Measurements from ENCODE around the gene CCDC120.

The CCDC120 gene

DNA sequence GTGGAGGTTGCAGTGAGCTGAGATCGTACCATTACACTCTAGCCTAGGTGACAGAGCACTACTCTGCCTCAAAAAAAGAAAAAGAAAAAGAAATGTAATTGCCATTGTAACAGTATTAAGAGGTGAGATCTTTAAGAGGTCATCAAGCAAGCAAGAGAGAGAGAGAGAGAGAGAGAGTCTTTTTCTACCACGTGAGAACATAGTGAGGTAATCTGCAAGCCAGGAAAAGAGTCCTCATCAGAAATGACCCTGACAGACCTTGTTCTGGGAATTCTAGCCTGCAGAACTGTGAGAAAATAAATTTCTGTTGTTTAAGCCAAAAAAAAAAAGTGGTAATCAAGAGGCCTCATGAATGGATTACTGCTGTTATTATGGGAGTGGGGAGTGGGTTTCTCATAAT, 49.8 kb downstream of the CCDC120 start:
- H3K4me3 ChIP-seq (replicated peaks; ENCODE audit: low read depth, low read length) = no peak overlapping the region
- DNase-seq (ENCODE audit: extremely low read depth, low read depth) = no peak
- TF ChIP-seq, protein P1, sequence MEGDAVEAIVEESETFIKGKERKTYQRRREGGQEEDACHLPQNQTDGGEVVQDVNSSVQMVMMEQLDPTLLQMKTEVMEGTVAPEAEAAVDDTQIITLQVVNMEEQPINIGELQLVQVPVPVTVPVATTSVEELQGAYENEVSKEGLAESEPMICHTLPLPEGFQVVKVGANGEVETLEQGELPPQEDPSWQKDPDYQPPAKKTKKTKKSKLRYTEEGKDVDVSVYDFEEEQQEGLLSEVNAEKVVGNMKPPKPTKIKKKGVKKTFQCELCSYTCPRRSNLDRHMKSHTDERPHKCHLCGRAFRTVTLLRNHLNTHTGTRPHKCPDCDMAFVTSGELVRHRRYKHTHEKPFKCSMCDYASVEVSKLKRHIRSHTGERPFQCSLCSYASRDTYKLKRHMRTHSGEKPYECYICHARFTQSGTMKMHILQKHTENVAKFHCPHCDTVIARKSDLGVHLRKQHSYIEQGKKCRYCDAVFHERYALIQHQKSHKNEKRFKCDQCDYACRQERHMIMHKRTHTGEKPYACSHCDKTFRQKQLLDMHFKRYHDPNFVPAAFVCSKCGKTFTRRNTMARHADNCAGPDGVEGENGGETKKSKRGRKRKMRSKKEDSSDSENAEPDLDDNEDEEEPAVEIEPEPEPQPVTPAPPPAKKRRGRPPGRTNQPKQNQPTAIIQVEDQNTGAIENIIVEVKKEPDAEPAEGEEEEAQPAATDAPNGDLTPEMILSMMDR (IDR thresholded peaks at IDR 0.05; ENCODE audit: low read depth, low read length, missing control alignments) = no peak

DNA sequence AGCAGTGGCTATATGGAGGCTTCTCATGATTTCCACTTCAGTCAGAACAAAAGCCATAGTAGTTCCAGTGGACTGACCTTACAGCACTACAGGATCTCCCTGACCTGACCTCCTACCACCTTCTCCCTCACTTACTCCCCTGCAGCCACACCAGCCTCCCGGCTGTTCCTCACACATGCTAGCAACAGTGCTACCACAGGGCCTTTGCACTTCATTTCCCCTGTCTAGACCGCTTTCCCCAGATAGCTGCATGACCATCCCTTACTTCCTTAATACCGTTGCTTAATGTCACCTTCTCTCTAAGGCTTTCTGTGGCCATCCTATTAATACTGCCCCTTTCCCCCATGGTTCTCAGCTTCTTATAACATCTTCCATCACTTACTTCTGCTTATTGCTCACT, 51.6 kb downstream of the CCDC120 start:
- TF ChIP-seq, protein P1 (IDR thresholded peaks at IDR 0.05; ENCODE audit: low read depth, low read length, missing control alignments) = no peak
- no peak for DNase-seq (ENCODE audit: extremely low read depth, low read depth)
- H3K4me3 ChIP-seq (replicated peaks; ENCODE audit: low read depth, low read length) = no peak overlapping the region

DNA sequence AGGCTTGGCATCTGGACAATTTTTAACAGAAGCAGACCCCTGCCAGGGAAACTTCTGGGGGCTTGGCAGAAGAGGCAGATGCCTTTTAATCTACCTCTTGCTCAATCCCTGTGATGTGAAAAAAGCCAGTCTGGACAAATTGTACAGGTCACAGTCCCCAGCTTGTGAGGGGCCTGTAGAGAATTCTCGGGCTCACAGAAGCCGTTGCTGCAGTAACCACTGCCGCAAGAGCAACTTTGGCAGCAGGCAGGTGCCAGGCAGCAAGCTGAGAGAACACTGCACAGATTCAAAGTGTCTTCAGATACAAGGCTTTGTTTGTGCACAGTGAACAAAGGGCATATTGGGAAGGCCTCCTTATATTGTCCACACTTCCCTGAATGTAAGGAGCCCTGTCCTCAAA, 53.0 kb downstream of the CCDC120 start:
- no peak for DNase-seq (ENCODE audit: extremely low read depth, low read depth)
- H3K4me3 ChIP-seq (replicated peaks; ENCODE audit: low read depth, low read length) = no peak overlapping the region

DNA sequence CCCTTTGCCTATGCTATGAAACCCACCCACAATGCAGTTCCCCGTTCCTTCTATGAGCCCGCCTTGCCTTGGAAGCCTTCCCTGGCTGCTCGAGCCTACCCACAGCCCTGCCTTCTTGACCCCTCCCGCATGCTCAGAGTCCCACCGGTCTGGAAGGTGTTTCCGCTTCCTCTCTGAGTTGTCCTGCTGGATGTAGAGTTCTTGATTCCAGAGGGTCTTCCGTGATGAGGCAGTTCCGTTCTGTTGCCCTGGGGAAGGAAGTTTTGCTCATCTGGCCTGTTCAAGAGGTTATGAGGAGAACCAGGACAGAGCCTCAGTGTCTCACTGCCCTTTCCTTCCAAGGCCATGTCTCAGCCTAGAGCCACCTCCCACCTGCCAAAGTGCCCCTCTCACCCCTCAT, 57.3 kb downstream of the CCDC120 start:
- TF ChIP-seq, protein P1 (IDR thresholded peaks at IDR 0.05; ENCODE audit: low read depth, low read length, missing control alignments) = no peak
- DNase-seq (ENCODE audit: extremely low read depth, low read depth) = no peak
- H3K4me3 ChIP-seq (replicated peaks; ENCODE audit: low read depth, low read length) = no peak overlapping the region

More for the DNA sequence above, 53.0 kb downstream of the CCDC120 start:
- TF ChIP-seq, protein P1 (IDR thresholded peaks at IDR 0.05; ENCODE audit: low read depth, low read length, missing control alignments) = no peak

DNA sequence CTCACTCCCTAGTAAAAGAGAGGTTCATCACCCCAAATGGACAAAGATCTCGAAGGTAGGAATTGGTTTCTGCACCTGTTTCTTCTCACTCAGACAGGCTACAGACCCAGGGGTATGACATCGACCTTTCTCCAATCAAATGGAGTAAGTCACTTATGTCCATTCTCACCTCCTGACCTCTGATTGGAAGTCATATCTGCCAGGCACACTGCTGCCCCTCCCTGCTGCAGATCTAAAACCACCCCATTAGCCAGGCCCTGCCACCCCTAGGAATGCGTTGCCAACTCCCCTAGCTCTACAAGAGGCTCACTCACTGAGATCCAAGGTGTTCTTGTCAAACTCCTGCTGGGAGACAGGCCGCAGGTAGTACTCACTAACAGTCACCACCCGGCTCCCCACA, 57.9 kb downstream of the CCDC120 start:
- TF ChIP-seq, protein P1 (IDR thresholded peaks at IDR 0.05; ENCODE audit: low read depth, low read length, missing control alignments) = no peak
- no peak for DNase-seq (ENCODE audit: extremely low read depth, low read depth)
- H3K4me3 ChIP-seq (replicated peaks; ENCODE audit: low read depth, low read length) = no peak overlapping the region

DNA sequence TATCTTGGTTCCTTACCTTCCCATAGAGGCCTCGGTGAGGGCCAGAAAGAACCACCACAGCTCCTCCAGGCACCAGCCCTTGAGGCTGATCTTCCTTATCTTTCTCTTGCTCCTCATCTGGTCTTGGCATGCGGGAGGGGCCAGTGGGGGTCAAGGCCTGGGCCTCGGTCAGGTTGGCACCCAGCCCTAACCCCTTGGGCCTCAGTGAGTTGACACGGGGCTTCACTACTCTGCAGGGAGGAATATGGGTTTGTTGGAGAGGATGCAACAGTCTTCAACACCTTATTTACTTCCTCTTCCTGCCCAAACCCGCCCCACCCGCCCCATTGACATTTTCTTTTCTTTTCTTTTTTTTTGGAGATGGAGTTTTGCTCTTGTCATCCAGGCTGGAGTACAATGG, 58.8 kb downstream of the CCDC120 start:
- no peak overlapping the region for H3K4me3 ChIP-seq (replicated peaks; ENCODE audit: low read depth, low read length)
- DNase-seq (ENCODE audit: extremely low read depth, low read depth) = no peak
- TF ChIP-seq, protein P1 (IDR thresholded peaks at IDR 0.05; ENCODE audit: low read depth, low read length, missing control alignments) = no peak

Data from HFF-Myc (cell line).